OCI-LY1 (cell line): ENCODE measurements around the gene PTHLH.

ENCODE experiments used
- CTCF ChIP-seq: fragments of 200-600 bp; sonication (generic), shearing (Covaris generic); IDR thresholded peaks from 2 replicates; pipeline ENCODE4 v1.5.1; 2017; ENCODE audit warnings: mild to moderate bottlenecking, antibody characterized with exemption, low read length, moderate library complexity, mixed read lengths
- EZH2 ChIP-seq: fragments of 200-600 bp; sonication (generic), shearing (Covaris generic); IDR thresholded peaks from 2 replicates; pipeline ENCODE4 v1.8.0; 2017; ENCODE audit warnings: borderline replicate concordance, mixed run types, mild to moderate bottlenecking, antibody characterized with exemption, low read length, moderate library complexity, mixed read lengths

DNA sequence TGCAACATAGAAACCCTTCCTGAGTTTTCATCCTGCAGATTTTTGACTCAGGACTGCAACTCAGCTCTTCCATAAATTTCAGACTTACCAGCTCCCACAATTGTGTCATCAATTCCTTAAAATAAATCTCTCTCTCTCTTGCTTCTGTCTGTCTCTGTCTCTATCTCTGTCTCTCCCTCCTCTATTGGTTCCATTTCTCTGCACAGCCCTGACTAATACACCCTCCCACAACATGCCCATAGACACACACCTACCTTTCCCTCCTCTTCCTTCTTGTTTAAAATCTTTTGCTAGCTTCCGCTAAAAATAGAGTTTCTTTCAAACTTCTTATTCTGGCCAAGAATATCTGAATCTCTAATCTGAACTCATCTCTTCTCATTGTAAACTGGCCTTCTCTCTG is 22.9 kb upstream of the PTHLH start:
- TF ChIP-seq CTCF (no peak), EZH2 (no peak)
